Measurements from ENCODE around the gene ZIC4.

Gene ZIC4

GRCh38 chr3:147341727-147342126 is 64.6 kb downstream of the ZIC4 start:
- ATAC-seq: no peak
- TF ChIP-seq ESRRG (CRISPR knock-in tag; IDR thresholded peaks at IDR 0.05) (no peak), ZFP30 (CRISPR knock-in tag; IDR thresholded peaks at IDR 0.05) (no peak), CSRNP3 (CRISPR knock-in tag; IDR thresholded peaks at IDR 0.05) (no peak), TSHZ2 (CRISPR knock-in tag; IDR thresholded peaks at IDR 0.05) (no peak), PATZ1 (CRISPR knock-in tag; IDR thresholded peaks at IDR 0.05; ENCODE audit: borderline replicate concordance) (no peak), ARNTL (CRISPR knock-in tag; IDR thresholded peaks at IDR 0.05; ENCODE audit: borderline replicate concordance, low read depth) (no peak), OSR1 (CRISPR knock-in tag; IDR thresholded peaks at IDR 0.05) (no peak), ZNF565 (CRISPR knock-in tag; conservative IDR thresholded peaks at IDR 0.05; ENCODE audit: low read depth) (no peak), CREB5 (CRISPR knock-in tag; IDR thresholded peaks at IDR 0.05; ENCODE audit: low read depth) (no peak), ZNF70 (CRISPR knock-in tag; IDR thresholded peaks at IDR 0.05) (no peak), ISL1 (CRISPR knock-in tag; IDR thresholded peaks at IDR 0.05) (no peak), CSDC2 (CRISPR knock-in tag; IDR thresholded peaks at IDR 0.05) (no peak), GLIS3 (CRISPR knock-in tag; IDR thresholded peaks at IDR 0.05) (no peak), POU6F1 (CRISPR knock-in tag; IDR thresholded peaks at IDR 0.05; ENCODE audit: borderline replicate concordance, low read depth) (no peak), BACH2 (CRISPR knock-in tag; IDR thresholded peaks at IDR 0.05; ENCODE audit: borderline replicate concordance) (no peak)

GRCh38 chr3:147336543-147337278 is 69.6 kb downstream of the ZIC4 start:
- no peak for ATAC-seq
- no peak for TF ChIP-seq ZC3H10 (CRISPR knock-in tag; IDR thresholded peaks at IDR 0.05)
- TF ChIP-seq ESRRG (CRISPR knock-in tag; IDR thresholded peaks at IDR 0.05): no peak
- no peak for TF ChIP-seq ISL1 (CRISPR knock-in tag; IDR thresholded peaks at IDR 0.05)
- no peak for TF ChIP-seq BACH2 (CRISPR knock-in tag; IDR thresholded peaks at IDR 0.05; ENCODE audit: borderline replicate concordance)
- TF ChIP-seq ZNF70 (CRISPR knock-in tag; IDR thresholded peaks at IDR 0.05): no peak
- TF ChIP-seq TSHZ2 (CRISPR knock-in tag; IDR thresholded peaks at IDR 0.05): no peak
- TF ChIP-seq SNAI2 (CRISPR knock-in tag; IDR thresholded peaks at IDR 0.05): no peak
- no peak for TF ChIP-seq POU6F1 (CRISPR knock-in tag; IDR thresholded peaks at IDR 0.05; ENCODE audit: borderline replicate concordance, low read depth)
- no peak for TF ChIP-seq TCF4 (CRISPR knock-in tag; IDR thresholded peaks at IDR 0.05; ENCODE audit: borderline replicate concordance)
- no peak for TF ChIP-seq ZNF8 (CRISPR knock-in tag; IDR thresholded peaks at IDR 0.05)
- TF ChIP-seq CREB5 (CRISPR knock-in tag; IDR thresholded peaks at IDR 0.05; ENCODE audit: low read depth): no peak
